NCI-H128 (cell line): Measurements from ENCODE around the gene FDXR.

Source experiments
- DNase-seq: peaks from one replicate; lab custom pipeline; 2025; ENCODE audit not compliant: unreplicated experiment; lab: John Stamatoyannopoulos, UW

FDXR gene

DNA sequence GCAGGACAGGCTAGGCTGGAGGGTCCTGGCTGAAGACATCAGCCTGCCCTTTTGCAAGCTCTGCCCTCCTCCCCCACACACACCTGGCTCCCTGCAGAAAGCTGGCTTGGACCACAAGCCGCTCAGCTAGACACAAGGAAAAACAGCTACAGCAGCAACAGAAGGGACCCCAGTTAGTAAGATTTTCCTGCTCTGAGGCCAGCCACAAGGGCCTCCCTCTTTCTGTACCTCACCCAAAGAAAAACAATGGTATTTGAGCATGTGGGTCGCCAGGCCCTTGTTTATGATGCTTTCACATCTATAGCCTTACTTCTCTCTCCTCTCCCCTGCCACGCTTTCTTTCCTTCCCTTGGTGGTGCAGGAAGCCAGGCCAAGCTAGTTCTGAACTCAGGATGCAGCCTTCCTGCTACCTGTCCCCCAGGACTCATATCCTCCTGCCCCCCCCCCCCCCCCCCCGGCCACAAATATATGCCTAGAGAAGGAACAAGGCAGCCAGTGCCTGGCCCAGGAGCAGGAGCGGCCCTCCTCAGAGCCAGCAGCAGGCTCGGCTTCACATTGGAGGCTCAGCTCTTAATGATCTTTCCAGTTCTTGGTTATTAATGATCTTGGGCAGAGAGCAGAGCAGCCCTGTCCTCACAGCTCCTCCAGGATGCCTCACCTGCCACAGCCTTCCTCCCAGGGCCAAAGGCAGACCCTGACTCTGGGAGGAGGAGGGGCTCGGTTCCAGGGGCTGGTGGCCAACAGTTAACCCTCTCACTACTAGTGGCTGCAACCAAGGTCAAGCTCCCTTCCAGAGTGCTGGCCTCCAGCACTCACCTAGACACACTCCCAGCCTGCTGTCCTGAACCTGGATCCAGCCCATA lies 32.6 kb downstream of the FDXR start:
- DNase-seq: no peak

DNA sequence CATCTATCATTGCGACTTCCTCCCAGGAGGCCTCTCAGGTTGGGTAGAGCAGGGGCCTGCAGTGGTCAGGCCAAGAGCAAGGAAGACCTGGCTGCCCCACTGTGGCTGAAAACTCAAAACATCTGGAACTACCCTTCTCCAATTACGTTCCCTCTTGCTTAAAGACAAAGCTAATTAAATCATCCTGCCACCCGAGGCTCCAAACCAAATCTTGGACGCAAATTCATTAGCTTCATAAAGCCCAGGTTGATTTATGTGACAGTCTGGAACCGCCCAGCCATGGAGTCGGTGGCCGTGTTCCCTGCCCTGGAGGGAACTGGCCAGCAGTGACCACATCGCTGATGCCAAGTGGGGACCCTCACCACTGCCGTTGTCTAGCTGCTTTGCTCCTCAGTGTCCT lies 34.5 kb downstream of the FDXR start:
- no peak for DNase-seq

DNA sequence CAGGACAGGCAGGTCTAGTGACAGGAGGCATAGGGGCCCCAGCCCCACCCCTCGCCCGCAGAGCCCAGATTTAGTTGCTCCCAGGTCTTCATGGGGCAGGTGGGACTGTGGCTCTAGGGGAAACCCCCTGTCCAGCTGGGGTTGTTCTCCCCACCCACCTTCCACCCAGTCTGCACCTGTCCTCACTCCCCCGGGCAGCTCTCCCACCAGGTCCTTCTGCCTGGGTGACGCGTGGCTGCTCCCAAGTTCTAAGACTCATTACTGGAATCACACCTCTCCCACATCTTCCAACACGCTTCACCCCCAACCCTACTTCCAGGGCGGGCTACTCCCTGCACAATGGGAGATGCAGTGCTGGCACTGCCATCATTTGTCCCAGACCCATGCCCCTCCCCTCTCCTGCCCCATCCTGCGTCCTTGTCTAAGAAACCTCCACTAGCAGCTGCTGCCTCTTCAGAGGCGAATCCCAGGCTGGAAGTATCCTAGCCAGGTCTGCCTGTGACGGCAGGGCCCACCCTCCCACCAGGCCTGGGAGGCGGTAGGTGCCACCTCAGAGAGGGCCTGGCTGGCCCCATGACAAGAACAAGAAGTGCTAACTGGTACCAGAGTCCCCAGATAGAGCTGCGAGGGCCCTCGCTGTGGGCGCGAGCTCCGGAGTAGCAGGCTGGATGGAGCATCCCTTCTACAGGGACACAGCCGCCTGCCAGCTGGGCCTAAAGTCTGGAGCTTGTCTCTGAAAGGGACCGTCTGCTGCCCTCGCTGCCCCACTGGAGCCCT lies 35.9 kb downstream of the FDXR start:
- DNase-seq: no peak

GRCh38 chr17:74836191-74836590 lies 36.6 kb downstream of the FDXR start:
- DNase-seq: no peak

DNA sequence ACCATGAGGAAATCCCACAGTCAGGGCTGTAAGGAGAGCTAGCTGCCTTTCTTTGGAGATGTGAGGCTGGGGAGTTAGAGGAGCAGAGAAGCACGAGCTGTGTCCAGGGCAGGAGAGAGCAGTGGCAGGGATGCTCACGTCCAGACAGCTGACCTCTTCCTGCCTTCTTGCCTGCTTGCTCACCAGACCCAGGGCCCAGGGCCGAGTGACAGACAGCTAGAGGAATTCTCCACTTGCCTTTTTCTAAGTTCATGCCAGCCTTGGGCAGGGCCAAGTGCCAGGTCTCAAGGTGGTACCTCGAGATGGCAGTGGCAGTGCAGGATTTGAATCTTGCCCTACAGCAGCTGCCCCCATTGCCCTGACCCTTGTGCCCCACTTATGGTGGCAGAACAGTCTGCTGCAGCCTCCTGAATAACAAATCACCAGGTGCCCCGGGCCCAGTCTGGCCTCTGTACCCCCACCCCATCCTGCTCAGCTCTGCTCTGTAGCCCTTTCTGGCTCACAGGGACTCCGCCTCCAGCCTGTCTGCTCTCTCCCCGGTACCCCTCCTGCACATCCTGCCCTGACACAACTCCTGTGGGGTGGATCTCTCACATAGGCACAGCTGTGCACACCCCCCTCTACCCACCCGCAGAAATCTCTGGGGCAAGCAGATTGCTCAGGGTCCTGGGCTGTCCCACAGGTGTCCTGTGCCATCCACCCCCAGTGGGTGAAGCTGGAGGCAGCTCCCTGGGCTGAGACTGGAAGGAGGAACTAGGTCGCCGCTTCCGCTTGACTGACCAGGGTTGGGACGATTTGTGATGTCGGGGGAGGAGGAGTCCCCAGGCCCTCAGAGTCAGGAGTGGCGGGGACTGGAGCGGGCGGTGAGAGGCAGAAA lies 39.1 kb downstream of the FDXR start:
- no peak for DNase-seq

GRCh38 chr17:74832421-74832820 lies 40.4 kb downstream of the FDXR start:
- DNase-seq: no peak

GRCh38 chr17:74831444-74832146 lies 41.2 kb downstream of the FDXR start:
- no peak for DNase-seq

GRCh38 chr17:74830861-74831260 lies 41.9 kb downstream of the FDXR start:
- no peak for DNase-seq

- no peak for DNase-seq
Observed at GRCh38 chr17:74827800-74828199, 45.0 kb downstream of the FDXR start.

- no peak for DNase-seq
Observed at GRCh38 chr17:74825952-74826719, 46.7 kb downstream of the FDXR start.

- DNase-seq: no peak
Observed at GRCh38 chr17:74824961-74825627, 47.7 kb downstream of the FDXR start.

DNA sequence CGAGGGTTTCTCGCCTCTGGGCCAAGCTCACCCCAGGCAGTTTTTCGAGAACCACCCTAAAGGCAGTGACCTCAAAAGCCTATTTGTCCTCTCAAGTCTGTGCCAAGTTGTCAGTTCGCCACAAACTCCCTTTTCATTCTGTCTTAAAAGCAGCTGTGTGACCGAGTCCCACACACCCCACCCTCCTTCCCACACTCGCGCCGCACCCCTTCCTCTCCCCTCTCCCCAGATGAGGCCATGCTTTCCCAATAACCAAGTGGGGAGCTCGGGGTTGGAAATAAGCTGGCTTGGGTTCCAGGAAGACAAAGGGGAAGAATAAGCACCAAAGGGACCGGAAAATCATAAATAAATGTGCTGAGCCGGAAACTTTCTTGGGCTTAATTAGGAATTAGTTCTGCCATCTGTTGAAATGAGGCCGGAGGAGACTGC lies 49.8 kb downstream of the FDXR start:
- DNase-seq: no peak

GRCh38 chr17:74822335-74822938 lies 50.4 kb downstream of the FDXR start:
- no peak for DNase-seq

GRCh38 chr17:74821655-74822334 lies 51.0 kb downstream of the FDXR start:
- no peak for DNase-seq

GRCh38 chr17:74819801-74820436 lies 52.9 kb downstream of the FDXR start:
- DNase-seq: no peak

DNA sequence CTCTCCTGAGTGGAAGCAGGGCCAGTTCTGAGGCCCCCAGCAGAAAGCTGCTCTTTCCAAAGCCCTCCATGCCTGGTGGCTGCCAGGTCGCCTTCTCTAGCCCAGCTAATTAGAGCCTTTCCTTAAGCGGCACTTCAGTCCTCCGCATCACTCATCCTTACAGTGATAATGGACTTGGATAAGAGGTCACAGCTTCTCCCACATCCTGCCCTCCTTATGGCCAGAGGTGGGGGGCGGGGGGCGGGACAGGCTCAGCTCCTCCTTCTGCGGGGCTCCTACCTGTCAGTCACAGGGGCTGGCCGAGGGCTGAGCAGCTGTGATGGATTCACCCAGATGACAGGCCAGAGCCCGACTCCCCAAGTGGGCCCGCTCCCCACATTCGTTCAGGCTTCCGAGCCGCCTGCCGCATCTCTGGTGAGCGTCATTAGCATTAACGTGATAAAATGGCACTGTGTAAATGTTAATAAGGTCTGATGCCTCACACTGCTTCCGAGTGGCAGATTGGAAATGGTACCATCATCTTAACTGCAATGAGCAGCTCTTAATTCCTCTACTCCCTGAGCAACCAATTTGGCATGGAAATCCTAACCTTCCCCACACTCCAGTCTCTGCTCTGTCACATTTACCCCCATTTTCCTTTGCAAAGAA lies 54.4 kb downstream of the FDXR start:
- no peak for DNase-seq

- DNase-seq: no peak
Observed at GRCh38 chr17:74816905-74817620, 55.7 kb downstream of the FDXR start.
